GM19455 (cell line): Measurements from ENCODE around the gene POU4F2.

ENCODE experiments used
- ATAC-seq: cut with Tn5 transposase; IDR thresholded peaks from one replicate; pipeline ENCODE4 v1.9.1; 2021; ENCODE audit not compliant: unreplicated experiment

The POU4F2 gene

DNA sequence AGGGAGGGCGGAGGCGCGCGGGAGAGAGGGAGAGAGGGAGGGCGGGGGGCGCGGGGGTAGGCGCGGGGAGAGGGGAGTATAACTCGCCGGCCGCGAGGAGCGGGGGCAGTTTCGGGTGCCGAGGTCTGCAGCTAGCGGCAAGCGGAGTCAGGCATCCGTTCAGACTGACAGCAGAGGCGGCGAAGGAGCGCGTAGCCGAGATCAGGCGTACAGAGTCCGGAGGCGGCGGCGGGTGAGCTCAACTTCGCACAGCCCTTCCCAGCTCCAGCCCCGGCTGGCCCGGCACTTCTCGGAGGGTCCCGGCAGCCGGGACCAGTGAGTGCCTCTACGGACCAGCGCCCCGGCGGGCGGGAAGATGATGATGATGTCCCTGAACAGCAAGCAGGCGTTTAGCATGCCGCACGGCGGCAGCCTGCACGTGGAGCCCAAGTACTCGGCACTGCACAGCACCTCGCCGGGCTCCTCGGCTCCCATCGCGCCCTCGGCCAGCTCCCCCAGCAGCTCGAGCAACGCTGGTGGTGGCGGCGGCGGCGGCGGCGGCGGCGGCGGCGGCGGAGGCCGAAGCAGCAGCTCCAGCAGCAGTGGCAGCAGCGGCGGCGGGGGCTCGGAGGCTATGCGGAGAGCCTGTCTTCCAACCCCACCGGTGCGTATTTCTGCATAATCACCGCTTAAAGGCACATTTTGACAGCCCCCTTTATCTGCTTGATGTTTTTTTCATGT, at the start of gene POU4F2:
TSS of gene POU4F2 (plus strand) at position 108 of the 720 bp plus-strand sequence. CDS start at position 356, 248 bp downstream.
- ATAC-seq: no peak

DNA sequence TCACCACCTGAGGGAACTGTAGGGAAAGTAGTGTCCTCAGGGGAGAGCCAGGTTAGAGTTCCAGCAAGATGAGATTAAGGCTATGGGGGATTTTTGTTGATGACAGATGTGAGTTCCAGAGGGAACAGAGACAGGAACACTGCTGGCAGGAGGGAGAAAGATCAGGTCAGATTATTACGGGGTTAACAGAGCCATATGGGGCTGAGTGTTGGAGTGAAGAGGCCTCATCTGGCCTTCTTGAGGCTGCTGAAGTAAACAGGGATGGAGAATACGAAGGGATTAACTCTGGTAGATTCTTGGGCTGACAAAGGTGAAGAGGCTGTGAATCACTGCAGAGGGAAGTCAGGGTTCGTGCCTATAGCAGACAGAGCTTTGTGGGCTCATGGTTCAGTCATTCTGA, 47.9 kb upstream of the POU4F2 start:
- no peak for ATAC-seq

GRCh38 chr4:146592019-146592418, 46.7 kb upstream of the POU4F2 start:
- ATAC-seq: no peak

DNA sequence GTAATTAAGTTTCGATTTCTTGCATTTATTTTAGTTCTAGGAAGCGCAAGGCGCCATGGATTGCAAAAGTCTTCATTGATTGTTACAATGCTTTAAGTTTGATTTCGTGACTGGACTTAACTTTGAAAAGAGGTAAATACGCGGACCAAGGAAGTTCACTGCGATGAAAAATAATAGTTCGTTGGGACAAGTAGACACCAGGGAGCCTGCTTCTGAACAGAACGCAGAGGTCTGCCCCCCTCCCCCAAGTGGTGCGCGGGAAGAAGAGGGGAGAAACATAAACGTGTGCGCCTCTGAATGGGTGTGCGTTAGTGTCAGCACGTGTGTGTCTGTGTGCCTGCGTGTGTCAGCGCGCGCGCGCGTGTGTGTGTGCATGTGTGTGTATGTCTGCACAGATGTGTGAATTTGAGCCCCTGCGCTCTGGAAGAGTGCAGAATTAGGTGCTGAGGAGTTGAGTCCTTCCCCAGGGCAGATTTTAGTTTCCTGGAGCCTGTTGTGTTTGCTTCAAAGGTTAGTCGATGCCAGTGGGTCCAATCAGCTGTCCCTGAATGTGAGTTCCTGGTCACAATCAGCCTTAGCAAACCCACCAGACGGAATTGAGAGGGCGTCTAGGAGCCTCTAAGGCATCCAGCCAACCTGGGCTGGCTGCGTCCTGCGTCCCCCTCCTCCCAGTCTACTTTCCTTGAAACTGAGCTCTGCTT, 5.8 kb upstream of the POU4F2 start:
- no peak for ATAC-seq

DNA sequence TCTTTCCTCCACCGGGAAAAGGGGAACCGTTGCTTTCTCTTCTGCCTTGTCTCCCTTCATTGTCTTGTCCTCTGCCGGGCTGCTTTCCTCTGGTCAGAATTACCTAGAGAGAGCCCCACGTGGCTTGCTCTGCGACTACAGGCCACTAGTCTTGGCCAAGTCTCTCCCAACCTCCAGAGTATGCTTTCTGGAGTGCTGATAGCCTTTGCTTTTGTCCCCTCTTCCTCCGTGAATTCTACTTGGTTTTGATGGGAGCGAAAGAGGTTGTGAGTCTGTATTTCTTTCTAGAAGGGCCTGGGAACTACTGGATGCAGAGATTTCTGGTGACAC, 5.3 kb upstream of the POU4F2 start:
- no peak for ATAC-seq

DNA sequence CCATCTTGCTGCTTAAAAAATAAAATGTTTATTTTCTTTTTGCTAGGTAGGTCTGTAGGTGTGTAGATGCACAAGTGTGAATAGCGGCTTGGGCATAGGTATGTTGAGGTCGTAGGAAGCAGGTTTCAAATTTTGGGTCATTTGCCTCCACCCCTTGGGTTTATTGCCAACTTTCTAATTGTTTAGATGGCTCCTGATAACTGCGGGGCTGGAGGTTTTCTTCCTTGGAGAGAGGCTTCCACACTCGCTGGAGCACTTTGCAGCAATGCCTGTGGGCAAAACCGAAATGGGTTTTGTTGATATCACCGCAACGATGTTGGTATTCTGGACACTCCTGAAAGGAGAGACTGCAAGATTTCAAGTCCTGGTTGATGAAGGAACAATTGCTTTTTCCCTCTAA, 3.9 kb upstream of the POU4F2 start:
- ATAC-seq: no peak

GRCh38 chr4:146637621-146638332, 916 bp upstream of the POU4F2 start:
- no peak for ATAC-seq

DNA sequence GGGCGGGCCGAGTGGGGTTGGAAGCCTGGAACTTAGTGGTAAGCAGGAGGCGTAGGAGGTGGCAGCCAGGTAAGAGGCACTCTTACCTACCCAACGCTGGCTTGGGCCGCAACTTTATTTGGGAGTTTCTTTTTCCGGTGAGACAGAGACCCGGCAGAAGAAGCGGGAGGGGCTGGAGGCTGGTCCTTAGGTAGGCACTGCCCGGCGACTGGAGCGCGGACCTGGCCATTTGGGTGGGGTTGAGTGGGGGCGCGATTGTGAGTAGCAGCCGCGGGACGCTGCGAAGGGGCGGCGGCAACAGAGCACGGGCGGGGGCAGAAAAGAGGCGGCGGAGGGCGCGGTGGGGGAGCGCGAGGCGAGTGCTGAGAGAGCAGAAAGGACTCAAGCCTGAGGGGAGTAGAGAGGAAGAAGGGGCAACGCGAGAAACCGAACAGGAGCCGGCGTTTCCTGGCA, 334 bp upstream of the POU4F2 start:
- no peak for ATAC-seq

GRCh38 chr4:146639506-146639932, 826 bp downstream of the POU4F2 start:
- ATAC-seq: no peak

GRCh38 chr4:146640021-146640464, 1.4 kb downstream of the POU4F2 start:
- ATAC-seq: no peak

GRCh38 chr4:146640465-146641061, 1.9 kb downstream of the POU4F2 start:
- no peak for ATAC-seq

DNA sequence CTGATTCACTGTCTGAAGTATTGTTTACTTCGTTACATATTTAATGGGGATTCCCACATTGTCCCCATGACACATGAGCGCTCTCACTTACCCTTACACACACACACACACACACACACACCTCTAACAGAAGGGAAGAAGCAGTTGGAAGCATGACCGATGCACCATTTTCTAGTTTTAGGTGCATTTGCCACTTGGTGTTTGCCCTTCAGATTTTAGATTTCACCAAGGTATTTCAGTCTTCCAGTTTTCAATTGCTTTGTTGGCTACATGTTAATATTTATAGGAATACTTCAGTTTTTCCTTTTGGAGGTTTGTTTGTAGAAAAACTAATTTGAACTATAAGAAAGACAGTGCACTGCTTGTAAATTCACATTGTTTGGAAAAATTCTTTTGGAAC, 3.1 kb downstream of the POU4F2 start:
- ATAC-seq: no peak

DNA sequence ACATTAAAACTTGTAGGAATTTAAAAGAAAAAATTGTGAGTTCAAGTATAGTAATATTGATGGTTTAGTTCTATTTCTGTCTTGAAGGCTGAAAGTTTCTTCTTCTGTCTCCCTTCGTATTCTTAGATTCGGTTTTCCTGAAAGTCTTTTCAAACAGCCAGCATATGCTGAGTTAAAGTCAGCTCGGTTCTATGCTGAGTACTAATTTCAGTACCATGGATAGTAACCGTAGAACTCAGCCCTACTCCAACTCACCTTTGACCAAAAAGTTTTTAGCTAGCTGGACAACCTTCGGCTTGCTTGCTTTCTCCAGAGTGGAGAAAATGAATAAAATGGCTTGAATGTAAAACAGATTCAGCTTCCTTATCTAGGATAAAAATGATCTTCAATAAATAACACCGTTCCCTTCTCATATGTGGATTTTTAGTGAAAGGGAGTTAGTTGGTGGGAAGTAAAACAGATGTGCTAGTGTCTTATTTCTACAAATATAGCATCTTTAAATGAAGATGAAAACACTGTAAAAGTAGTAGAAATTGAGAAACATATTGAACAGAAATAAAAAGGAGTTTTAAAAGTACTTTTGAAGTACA, 5.2 kb downstream of the POU4F2 start:
- no peak for ATAC-seq

DNA sequence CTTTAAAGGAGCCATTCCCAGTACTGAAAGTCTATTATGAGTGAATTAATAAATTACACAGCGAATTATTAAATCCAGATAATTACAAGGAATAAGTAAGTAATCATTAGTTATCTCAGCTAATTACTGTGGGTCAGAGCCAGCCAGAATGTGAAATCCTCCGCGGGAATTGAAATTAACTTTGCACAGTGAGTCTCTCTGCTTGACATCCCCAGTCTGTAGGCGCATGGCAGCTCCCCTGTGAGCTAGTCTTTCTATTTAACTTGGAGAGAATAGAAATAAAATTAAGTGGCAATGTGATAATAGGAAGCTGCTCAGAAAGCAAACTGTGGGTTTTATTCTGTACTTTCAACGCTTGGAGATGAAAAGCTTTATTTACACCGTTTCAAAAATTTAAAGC, 7.2 kb downstream of the POU4F2 start:
- ATAC-seq: no peak

- ATAC-seq: no peak
Observed at GRCh38 chr4:146646593-146647325, 8.1 kb downstream of the POU4F2 start.

DNA sequence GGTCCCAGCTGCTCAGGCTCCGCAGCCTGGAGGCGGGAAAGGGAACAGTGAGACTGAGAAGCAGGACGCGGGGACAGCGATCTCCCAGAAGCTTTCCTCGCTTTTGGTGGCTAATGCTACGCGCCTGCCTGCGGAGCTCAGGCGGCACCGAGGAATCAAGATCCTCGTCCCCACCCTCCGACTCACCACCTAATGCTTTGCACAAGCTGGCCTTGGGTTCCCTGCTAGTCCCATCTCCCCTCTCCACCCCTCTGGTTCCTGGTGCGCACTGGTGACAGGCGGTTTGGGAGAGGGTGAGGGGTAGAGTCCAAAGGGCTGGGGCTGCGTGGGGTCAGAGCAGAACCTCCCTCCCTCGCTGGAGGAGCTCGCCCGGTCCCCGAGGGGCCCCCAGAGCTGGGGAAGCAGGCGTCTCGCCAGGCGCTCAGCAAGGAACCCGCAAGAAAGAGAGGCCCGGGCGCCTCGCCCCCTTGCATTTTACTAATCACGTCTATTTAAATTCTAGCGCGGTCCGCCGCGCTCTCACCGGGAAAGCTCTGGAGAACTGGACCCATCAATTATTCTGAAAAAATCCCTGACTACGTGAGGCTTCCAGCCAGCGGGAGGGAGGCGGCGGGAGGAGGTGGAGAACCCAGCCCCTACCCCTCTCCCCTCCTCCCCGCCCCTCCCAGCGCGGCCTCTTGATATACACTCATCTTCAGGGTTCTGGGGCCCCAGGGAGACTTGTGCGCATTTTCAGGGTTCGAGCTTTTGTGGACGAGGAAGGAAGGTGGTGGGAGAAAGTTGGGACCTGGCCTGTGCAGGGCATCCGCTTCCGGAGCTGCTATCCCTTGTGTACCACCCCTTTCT, 9.1 kb downstream of the POU4F2 start:
- no peak for ATAC-seq

- no peak for ATAC-seq
Observed at GRCh38 chr4:146648461-146648783, 9.7 kb downstream of the POU4F2 start.

- no peak for ATAC-seq
Observed at GRCh38 chr4:146649232-146649631, 10.5 kb downstream of the POU4F2 start.

DNA sequence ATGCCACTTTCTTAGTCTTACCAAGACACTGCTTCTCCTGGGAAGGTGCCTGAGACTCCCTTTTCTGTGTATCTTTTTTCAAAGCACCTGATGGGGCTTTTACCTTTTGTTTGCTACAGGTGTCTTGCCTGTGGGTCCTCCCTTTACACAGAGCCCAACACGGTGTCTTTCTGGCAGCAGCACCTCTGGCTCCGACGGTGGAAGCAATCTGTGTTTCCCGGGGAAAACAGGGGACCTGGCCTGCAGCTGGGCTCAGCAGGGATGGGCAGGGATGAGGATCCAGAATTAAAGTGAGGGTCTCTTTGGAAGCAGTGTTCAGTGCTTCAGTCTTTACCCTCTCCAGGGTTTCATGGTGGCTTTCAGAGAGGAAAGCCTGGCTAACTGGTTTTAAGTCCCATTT, 11.3 kb downstream of the POU4F2 start:
- no peak for ATAC-seq
